CD1c-positive myeloid dendritic cell (primary cell): Measurements from ENCODE around the gene NSUN5.
"Not testable (repeated sequence)": the region's sequence is repeated elsewhere in the genome, so short reads cannot be mapped to it uniquely, and the experiment has no call there.

ENCODE experiments used
- DNase-seq: peaks from one replicate; pipeline ENCODE4 v3.0.0-alpha.2; 2016; ENCODE audit errors: extremely low spot score

Gene NSUN5

GRCh38 chr7:73297235-73297634 lies 11.4 kb downstream of the NSUN5 start:
- not testable (repeated sequence) for DNase-seq

- not testable (repeated sequence) for DNase-seq
Measured at GRCh38 chr7:73277210-73277609, 31.4 kb downstream of the NSUN5 start.

- not testable (repeated sequence) for DNase-seq
Measured at GRCh38 chr7:73267813-73268212, 40.8 kb downstream of the NSUN5 start.

GRCh38 chr7:73266719-73267368 lies 41.8 kb downstream of the NSUN5 start:
- DNase-seq: not testable (repeated sequence)

GRCh38 chr7:73262416-73262815 lies 46.2 kb downstream of the NSUN5 start:
- DNase-seq: not testable (repeated sequence)
